GM23338 (cell line): ENCODE data around the gene LHX3. TPM values are rescaled to one million over a fixed set of nuclear protein-coding genes. Genes with fewer than 3 reads are reported as not detected.

Experiments used
- ATAC-seq: fragments of 200-7000 bp; cut with Tn5 transposase; 3 replicates; pipeline ENCODE4 v1.9.1; 2020
- DNase-seq: peaks from one replicate; pipeline ENCODE4 v3.0.0-alpha.2; 2015; ENCODE audit warnings: low spot score
- H2AFZ ChIP-seq: fragments of 200-600 bp; sonication (generic); 2 replicates; pipeline ENCODE4 v1.8.0; 2016; ENCODE audit warnings: antibody characterized with exemption, mild to moderate bottlenecking, moderate library complexity
- H3F3A ChIP-seq: fragments of 200-600 bp; sonication (generic); replicated peaks from 2 replicates; pipeline ENCODE4 v1.8.0; 2017; ENCODE audit warnings: antibody characterized with exemption, mixed run types, low read depth
- H3K27ac ChIP-seq: fragments of 200-600 bp; sonication (generic); 2 replicates; pipeline ENCODE4 v1.6.1; 2016; ENCODE audit warnings: low read depth
- H3K27me3 ChIP-seq: fragments of 200-600 bp; sonication (generic); 2 replicates; pipeline ENCODE4 v1.8.0; 2016; ENCODE audit warnings: mild to moderate bottlenecking, mixed run types, moderate library complexity; ENCODE audit not compliant: insufficient read depth
- H3K36me3 ChIP-seq: fragments of 200-600 bp; sonication (generic); 2 replicates; pipeline ENCODE4 v1.8.0; 2016; ENCODE audit warnings: mild to moderate bottlenecking; ENCODE audit not compliant: insufficient read depth
- H3K4me1 ChIP-seq: fragments of 200-600 bp; sonication (generic); 2 replicates; pipeline ENCODE4 v1.8.0; 2016; ENCODE audit warnings: mild to moderate bottlenecking, moderate library complexity; ENCODE audit not compliant: insufficient read depth
- H3K4me2 ChIP-seq: fragments of 200-600 bp; sonication (generic); 2 replicates; pipeline ENCODE4 v1.7.1; 2017; ENCODE audit warnings: mixed run types
- H3K4me3 ChIP-seq: fragments of 200-600 bp; sonication (generic); 2 replicates; pipeline ENCODE4 v1.6.1; 2016; ENCODE audit warnings: mixed run types
- H3K79me2 ChIP-seq: fragments of 200-600 bp; sonication (generic); replicated peaks from 2 replicates; pipeline ENCODE4 v1.8.0; 2017; ENCODE audit warnings: mild to moderate bottlenecking; ENCODE audit not compliant: insufficient read depth
- H3K9me2 ChIP-seq: fragments of 200-600 bp; sonication (generic); 2 replicates; pipeline ENCODE4 v1.8.0; 2017; ENCODE audit not compliant: insufficient read depth
- H4K20me1 ChIP-seq: fragments of 200-600 bp; sonication (generic); replicated peaks from 2 replicates; pipeline ENCODE4 v1.8.0; 2017; ENCODE audit warnings: mild to moderate bottlenecking; ENCODE audit not compliant: insufficient read depth
- H3K27ac Mint-ChIP-seq: 2 replicates; pipeline ENCODE4 v1.8.0; 2020; ENCODE audit warnings: inconsistent platforms, mild to moderate bottlenecking, moderate library complexity, mixed read lengths
- H3K27me3 Mint-ChIP-seq: 3 replicates; pipeline ENCODE4 v1.8.0; 2022; ENCODE audit warnings: low read depth, mild to moderate bottlenecking, moderate library complexity, mixed read lengths, inconsistent platforms; ENCODE audit not compliant: insufficient read depth, poor library complexity
- H3K36me3 Mint-ChIP-seq: 3 replicates; pipeline ENCODE4 v1.8.0; 2021; ENCODE audit warnings: low read depth, mild to moderate bottlenecking, inconsistent platforms, moderate library complexity, mixed read lengths
- H3K4me1 Mint-ChIP-seq: 3 replicates; pipeline ENCODE4 v1.8.0; 2020; ENCODE audit warnings: mild to moderate bottlenecking, inconsistent platforms, mixed read lengths
- H3K4me3 Mint-ChIP-seq: 3 replicates; pipeline ENCODE4 v1.8.0; 2021; ENCODE audit warnings: moderate library complexity, mild to moderate bottlenecking, inconsistent platforms, mixed read lengths
- H3K9me3 Mint-ChIP-seq: 3 replicates; pipeline ENCODE4 v1.8.0; 2020; ENCODE audit warnings: moderate library complexity, mild to moderate bottlenecking, inconsistent platforms, mixed read lengths
- CREB1 ChIP-seq: fragments of 250-450 bp; sonication (Bioruptor Pico); IDR thresholded peaks from 2 replicates; pipeline ENCODE4 v1.5.0; 2020; ENCODE audit warnings: low read depth, mild to moderate bottlenecking, moderate library complexity
- ETS1 ChIP-seq: IDR thresholded peaks from 2 replicates; pipeline ENCODE4 v1.6.1; 2016; ENCODE audit warnings: antibody characterized with exemption
- EZH2 ChIP-seq: fragments of 200-600 bp; sonication (generic); IDR thresholded peaks from one replicate; pipeline ENCODE4 v1.8.0; 2017; ENCODE audit warnings: antibody characterized with exemption, mild to moderate bottlenecking, low read depth; ENCODE audit not compliant: unreplicated experiment
- EZH2phosphoT487 ChIP-seq: fragments of 200-600 bp; sonication (generic); IDR thresholded peaks from one replicate; pipeline ENCODE4 v1.8.1; 2018; ENCODE audit warnings: antibody characterized with exemption; ENCODE audit not compliant: unreplicated experiment
- JUNB ChIP-seq: IDR thresholded peaks from one replicate; pipeline ENCODE4 v1.6.1; 2016; ENCODE audit warnings: antibody characterized with exemption; ENCODE audit not compliant: unreplicated experiment
- NANOG ChIP-seq: IDR thresholded peaks from 2 replicates; pipeline ENCODE4 v1.6.1; 2016; ENCODE audit warnings: antibody characterized with exemption, borderline replicate concordance
- POLR2AphosphoS5 ChIP-seq: IDR thresholded peaks from 2 replicates; pipeline ENCODE4 v1.6.1; 2016; ENCODE audit warnings: antibody characterized with exemption, low read depth
- REST ChIP-seq: IDR thresholded peaks from one replicate; pipeline ENCODE4 v1.6.1; 2018; ENCODE audit warnings: antibody characterized with exemption; ENCODE audit not compliant: unreplicated experiment
- STAT1 ChIP-seq: IDR thresholded peaks from one replicate; pipeline ENCODE4 v1.6.1; 2016; ENCODE audit warnings: antibody characterized with exemption; ENCODE audit not compliant: unreplicated experiment
- ZNF114 ChIP-seq: fragments of 250-450 bp; sonication (Bioruptor Pico); IDR thresholded peaks from 2 replicates; pipeline ENCODE4 v1.5.0; 2020; ENCODE audit warnings: mild to moderate bottlenecking, moderate library complexity
- ZNF462 ChIP-seq: fragments of 250-450 bp; sonication (Bioruptor Pico); IDR thresholded peaks from 2 replicates; pipeline ENCODE4 v1.5.0; 2020; ENCODE audit warnings: mild to moderate bottlenecking, moderate library complexity
- polyA plus RNA-seq: library from polyadenylated mRNA; unstranded; fragments of >200 nt; fragmentation: Nextera tagmentation; extraction: Ambion mirVana; gene quantifications from 2 replicates; pipeline ENCODE4 v1.2.1, GENCODE V29; 2016
- total RNA-seq: library from RNA; depleted of rRNA; stranded (reverse); fragments of >200 nt; shearing (Covaris generic); gene quantifications from 2 replicates; pipeline ENCODE4 v1.2.3, GENCODE V29; 2014

LHX3 gene
- total and polyA plus RNA-seq, 2 experiments from 2014 or later: 0.08 TPM; not detected in 1

- Histone ChIP-seq H3K4me1 (no peaks in the 10 kb centered on the region; the same call in 1 of the 2 replicates), H3K4me3 (no peak overlapping the region), H2AFZ (no peak overlapping the region), H3K27me3 (no peaks in the 10 kb centered on the region), H3K9me2 (no peaks in the 10 kb centered on the region), H4K20me1 (no peaks in the 10 kb centered on the region), H3K36me3 (no peaks in the 10 kb centered on the region), H3F3A (no peaks in the 10 kb centered on the region), H3K4me2 (no peak overlapping the region), H3K79me2 (no peaks in the 10 kb centered on the region), H3K27ac (no peak overlapping the region)
- no peak overlapping the region for H3K4me3 Mint-ChIP-seq
- ATAC-seq (no peak), DNase-seq (no peak)
- H3K36me3 Mint-ChIP-seq: peaks cover 2% of the 10 kb centered on the region; the same call in 1 of the 3 replicates
- H3K4me1 Mint-ChIP-seq: peaks cover 15% of the 10 kb centered on the region
- peaks cover 2% of the 10 kb centered on the region for H3K27me3 Mint-ChIP-seq
- TF ChIP-seq ZNF462 (CRISPR knock-in tag): no peak
- TF ChIP-seq CREB1 (CRISPR knock-in tag): no peak
- TF ChIP-seq NANOG: no peak
- TF ChIP-seq REST: no peak
- TF ChIP-seq POLR2AphosphoS5: no peak
- no peak for TF ChIP-seq STAT1
- no peak for TF ChIP-seq EZH2phosphoT487
- no peak for TF ChIP-seq EZH2
- TF ChIP-seq ZNF114 (CRISPR knock-in tag): no peak
- no peak for TF ChIP-seq ETS1
- TF ChIP-seq JUNB: no peak
- H3K27ac Mint-ChIP-seq: no peak overlapping the region
- peaks cover 20% of the 10 kb centered on the region for H3K9me3 Mint-ChIP-seq
These were observed 45.1 kb downstream of the LHX3 start for GRCh38 chr9:136159851-136160250.
